Measurements from ENCODE around the gene PRDX3. TPM values are rescaled to one million over a fixed set of nuclear protein-coding genes. Genes with fewer than 3 reads are reported as not detected.

Gene PRDX3
- polyA plus RNA-seq, 1 donor (not counting 4 experiments of a cell fraction or from before 2014, with no cell fraction given) = 304 TPM

DNA sequence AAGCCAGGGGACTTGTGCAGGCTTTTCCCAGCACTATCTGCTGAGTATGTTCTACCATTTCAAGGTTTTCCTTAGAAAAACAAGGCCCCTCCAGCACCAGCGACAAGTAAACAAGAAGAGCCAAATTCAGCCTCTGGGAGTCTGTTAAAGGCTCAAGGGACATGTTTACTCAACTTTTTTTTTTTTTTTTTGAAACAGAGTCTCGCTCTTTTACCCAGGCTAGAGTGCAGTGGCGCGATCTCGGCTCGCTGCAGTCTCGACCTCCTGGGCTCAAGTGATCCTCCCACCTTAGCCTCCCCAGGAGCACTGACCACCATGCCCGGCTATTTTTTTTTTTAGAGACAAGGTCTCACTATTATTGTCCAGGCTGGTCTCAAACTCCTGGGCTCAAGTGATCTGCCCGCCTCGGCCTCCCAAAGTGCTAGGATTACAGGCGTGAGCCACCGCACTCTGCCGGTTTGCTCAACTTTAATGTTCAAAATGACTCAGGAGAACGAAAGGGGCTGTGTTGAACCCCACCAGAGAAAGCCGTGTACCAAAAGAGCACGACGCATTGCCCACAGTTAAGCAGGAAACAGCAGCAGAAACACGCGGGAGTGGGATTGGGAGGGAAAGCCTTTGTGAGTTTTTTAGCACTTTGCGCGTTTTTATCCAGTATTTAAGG is 772 bp downstream of the PRDX3 start:
- Histone ChIP-seq H2AFZ (ENCODE audit: control insufficient read depth, low read length) (peak overlapping the region; percentile 100), H3K27me3 (ENCODE audit: control insufficient read depth, extremely low read depth, insufficient read depth, low read length) (no peaks in the 10 kb centered on the region), H3K9me3 (ENCODE audit: control insufficient read depth, low read depth, low read length) (no peaks in the 10 kb centered on the region), H3K4me1 (ENCODE audit: control insufficient read depth, extremely low read depth, insufficient read depth, low read length) (peaks cover 12% of the 10 kb centered on the region), H3K4me2 (ENCODE audit: control insufficient read depth, extremely low read depth, insufficient read depth, low read depth, low read length) (peak overlapping the region; percentile 96), H3K9ac (ENCODE audit: control insufficient read depth, extremely low read depth, insufficient read depth, low read length) (peak overlapping the region; percentile 93), H3K9me1 (ENCODE audit: control insufficient read depth, extremely low read depth, insufficient read depth, low read length) (no peaks in the 10 kb centered on the region), H3K79me2 (ENCODE audit: control insufficient read depth, insufficient read depth, low read length) (peaks cover 37% of the 10 kb centered on the region), H3K4me3 (ENCODE audit: control insufficient read depth in 2 of 3, extremely low read depth in 1 of 3, insufficient read depth in 2 of 3, low read depth in 1 of 3, low read length in 3 of 3) (peak overlapping the region; percentile 55 to 100 (median 98)), H4K20me1 (ENCODE audit: control insufficient read depth, extremely low read depth, insufficient read depth, low read length) (no peaks in the 10 kb centered on the region), H3K27ac (ENCODE audit: control insufficient read depth, insufficient read depth, low read length) (peak overlapping the region; percentile 90), H3K36me3 (ENCODE audit: control insufficient read depth in 2 of 2, extremely low read depth in 1 of 2, insufficient read depth in 2 of 2, low read length in 2 of 2) (peaks cover 9 to 18% of the 10 kb centered on the region in 2 experiments)
- no peak for FAIRE-seq
- TF ChIP-seq EZH2 (IDR thresholded peaks at IDR 0.05; ENCODE audit: low read length) = no peak
- TF ChIP-seq, protein P1, sequence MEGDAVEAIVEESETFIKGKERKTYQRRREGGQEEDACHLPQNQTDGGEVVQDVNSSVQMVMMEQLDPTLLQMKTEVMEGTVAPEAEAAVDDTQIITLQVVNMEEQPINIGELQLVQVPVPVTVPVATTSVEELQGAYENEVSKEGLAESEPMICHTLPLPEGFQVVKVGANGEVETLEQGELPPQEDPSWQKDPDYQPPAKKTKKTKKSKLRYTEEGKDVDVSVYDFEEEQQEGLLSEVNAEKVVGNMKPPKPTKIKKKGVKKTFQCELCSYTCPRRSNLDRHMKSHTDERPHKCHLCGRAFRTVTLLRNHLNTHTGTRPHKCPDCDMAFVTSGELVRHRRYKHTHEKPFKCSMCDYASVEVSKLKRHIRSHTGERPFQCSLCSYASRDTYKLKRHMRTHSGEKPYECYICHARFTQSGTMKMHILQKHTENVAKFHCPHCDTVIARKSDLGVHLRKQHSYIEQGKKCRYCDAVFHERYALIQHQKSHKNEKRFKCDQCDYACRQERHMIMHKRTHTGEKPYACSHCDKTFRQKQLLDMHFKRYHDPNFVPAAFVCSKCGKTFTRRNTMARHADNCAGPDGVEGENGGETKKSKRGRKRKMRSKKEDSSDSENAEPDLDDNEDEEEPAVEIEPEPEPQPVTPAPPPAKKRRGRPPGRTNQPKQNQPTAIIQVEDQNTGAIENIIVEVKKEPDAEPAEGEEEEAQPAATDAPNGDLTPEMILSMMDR (optimal IDR thresholded peaks at IDR 0.05 in 1 of 3, IDR thresholded peaks at IDR 0.05 in 1 of 3, conservative IDR thresholded peaks at IDR 0.05 in 1 of 3; ENCODE audit: extremely low read depth in 1 of 3, insufficient read depth in 2 of 3, low read length in 3 of 3) = no peak
- DNase-seq (ENCODE audit: low read depth, low spot score) = no peak
- dilution Hi-C loops (cut with MboI; ENCODE audit: extremely low pct_ligation_motif_present, low sequenced_read_pairs) = no loop called here

DNA sequence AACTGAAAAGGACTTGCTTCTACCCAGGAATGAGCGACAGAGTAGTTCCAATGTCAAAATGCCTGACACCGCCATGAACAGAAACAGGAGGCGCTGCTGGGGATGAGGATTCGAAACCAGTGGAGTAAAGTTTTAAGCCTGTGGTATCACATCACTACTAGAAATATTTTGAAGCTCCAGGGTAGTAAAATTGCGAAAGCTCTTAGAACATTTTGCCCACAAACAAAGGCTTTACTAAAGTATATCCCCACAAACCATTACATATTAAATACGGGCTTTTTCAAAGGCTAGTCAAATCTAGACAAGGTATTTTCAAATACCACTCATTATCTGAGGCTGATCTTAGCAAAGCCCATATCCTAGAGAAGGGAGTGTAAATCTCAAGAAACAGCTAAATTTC is 2.4 kb downstream of the PRDX3 start:
- Histone ChIP-seq H3K27me3 (ENCODE audit: control insufficient read depth, extremely low read depth, insufficient read depth, low read length) (no peaks in the 10 kb centered on the region), H4K20me1 (ENCODE audit: control insufficient read depth, extremely low read depth, insufficient read depth, low read length) (no peaks in the 10 kb centered on the region), H3K9me1 (ENCODE audit: control insufficient read depth, extremely low read depth, insufficient read depth, low read length) (no peaks in the 10 kb centered on the region), H3K27ac (ENCODE audit: control insufficient read depth, insufficient read depth, low read length) (no peak overlapping the region), H3K4me3 (ENCODE audit: control insufficient read depth in 2 of 3, extremely low read depth in 1 of 3, insufficient read depth in 2 of 3, low read depth in 1 of 3, low read length in 3 of 3) (no peak overlapping the region), H2AFZ (ENCODE audit: control insufficient read depth, low read length) (no peak overlapping the region), H3K4me2 (ENCODE audit: control insufficient read depth, extremely low read depth, insufficient read depth, low read depth, low read length) (no peak overlapping the region), H3K4me1 (ENCODE audit: control insufficient read depth, extremely low read depth, insufficient read depth, low read length) (peaks cover 17% of the 10 kb centered on the region), H3K36me3 (ENCODE audit: control insufficient read depth in 2 of 2, extremely low read depth in 1 of 2, insufficient read depth in 2 of 2, low read length in 2 of 2) (peaks cover 18 to 30% of the 10 kb centered on the region in 2 experiments), H3K9ac (ENCODE audit: control insufficient read depth, extremely low read depth, insufficient read depth, low read length) (no peak overlapping the region), H3K79me2 (ENCODE audit: control insufficient read depth, insufficient read depth, low read length) (peaks cover 42% of the 10 kb centered on the region), H3K9me3 (ENCODE audit: control insufficient read depth, low read depth, low read length) (no peaks in the 10 kb centered on the region)
- DNase-seq (ENCODE audit: low read depth, low spot score) (no peak), FAIRE-seq (no peak)
- TF ChIP-seq, protein P1 (optimal IDR thresholded peaks at IDR 0.05 in 1 of 3, IDR thresholded peaks at IDR 0.05 in 1 of 3, conservative IDR thresholded peaks at IDR 0.05 in 1 of 3; ENCODE audit: extremely low read depth in 1 of 3, insufficient read depth in 2 of 3, low read length in 3 of 3) = no peak
- no peak for TF ChIP-seq EZH2 (IDR thresholded peaks at IDR 0.05; ENCODE audit: low read length)
- dilution Hi-C loops (cut with MboI; ENCODE audit: extremely low pct_ligation_motif_present, low sequenced_read_pairs) = no loop called here
